H9 (cell line): Measurements from ENCODE around the gene GNMT. TPM values are rescaled to one million over a fixed set of nuclear protein-coding genes. Genes with fewer than 3 reads are reported as not detected.

Experiments
- DNase-seq: peaks from one replicate; pipeline ENCODE4 v3.0.0-alpha.2; 2017
- H2AFZ ChIP-seq: one replicate; pipeline ENCODE4 v1.6.1; 2013; ENCODE audit warnings: mild to moderate bottlenecking, low read length, control low read depth, moderate library complexity
- H2AK5ac ChIP-seq: 2 replicates; pipeline ENCODE4 v1.6.1; 2013; ENCODE audit warnings: low read length, control low read depth, mixed read lengths; ENCODE audit not compliant: insufficient read length
- H2BK120ac ChIP-seq: one replicate; pipeline ENCODE4 v1.6.1; 2013; ENCODE audit warnings: low read depth, mild to moderate bottlenecking, low read length, control low read depth, inconsistent platforms; ENCODE audit not compliant: poor library complexity, severe bottlenecking
- H2BK12ac ChIP-seq: 2 replicates; pipeline ENCODE4 v1.6.1; 2013; ENCODE audit warnings: low read length, control low read depth, mixed read lengths, low read depth; ENCODE audit not compliant: insufficient read length
- H2BK15ac ChIP-seq: 2 replicates; pipeline ENCODE4 v1.6.1; 2013; ENCODE audit warnings: low read depth, low read length, control low read depth
- H2BK20ac ChIP-seq: one replicate; pipeline ENCODE4 v1.6.1; 2013; ENCODE audit warnings: low read depth, mild to moderate bottlenecking, low read length, control low read depth, inconsistent platforms; ENCODE audit not compliant: poor library complexity, severe bottlenecking
- H2BK5ac ChIP-seq: 2 replicates; pipeline ENCODE4 v1.6.1; 2013; ENCODE audit warnings: low read length, control low read depth, mixed read lengths; ENCODE audit not compliant: insufficient read length
- H3K14ac ChIP-seq: 2 replicates; pipeline ENCODE4 v1.6.1; 2013; ENCODE audit warnings: low read length, control low read depth; ENCODE audit not compliant: insufficient read depth
- H3K18ac ChIP-seq: 2 replicates; pipeline ENCODE4 v1.6.1; 2013; ENCODE audit warnings: low read depth, mild to moderate bottlenecking, mixed read lengths, low read length, control low read depth; ENCODE audit not compliant: insufficient read length
- H3K23ac ChIP-seq: 2 replicates; pipeline ENCODE4 v1.6.1; 2013; ENCODE audit warnings: low read length, control low read depth, mixed read lengths, low read depth; ENCODE audit not compliant: insufficient read length
- H3K23me2 ChIP-seq: 2 replicates; pipeline ENCODE4 v1.6.1; 2013; ENCODE audit warnings: low read depth, mild to moderate bottlenecking, mixed read lengths, low read length, control low read depth; ENCODE audit not compliant: insufficient read length, poor library complexity, severe bottlenecking
- H3K27ac ChIP-seq: 2 replicates; pipeline ENCODE4 v1.5.1; 2013; ENCODE audit warnings: low read length, control low read depth, mixed read lengths, low read depth; ENCODE audit not compliant: insufficient read length
- H3K27me3 ChIP-seq: 2 replicates; pipeline ENCODE4 v1.6.1; 2013; ENCODE audit warnings: low read length, control low read depth, inconsistent platforms; ENCODE audit not compliant: insufficient read depth
- H3K4ac ChIP-seq: 2 replicates; pipeline ENCODE4 v1.6.1; 2013; ENCODE audit warnings: low read depth, mild to moderate bottlenecking, control low read depth, inconsistent platforms, low read length, moderate library complexity
- H3K4me1 ChIP-seq: 2 replicates; pipeline ENCODE4 v1.6.1; 2013; ENCODE audit warnings: low read length, control low read depth, inconsistent platforms; ENCODE audit not compliant: insufficient read depth
- H3K4me2 ChIP-seq: 2 replicates; pipeline ENCODE4 v1.6.1; 2013; ENCODE audit warnings: low read length, control low read depth, mixed read lengths; ENCODE audit not compliant: insufficient read length, insufficient read depth
- H3K56ac ChIP-seq: 2 replicates; pipeline ENCODE4 v1.6.1; 2013; ENCODE audit warnings: low read depth, mild to moderate bottlenecking, mixed read lengths, low read length, control low read depth; ENCODE audit not compliant: insufficient read length
- H3K79me1 ChIP-seq: 2 replicates; pipeline ENCODE4 v1.6.1; 2013; ENCODE audit warnings: low read depth, mild to moderate bottlenecking, moderate library complexity, low read length, control low read depth, inconsistent platforms; ENCODE audit not compliant: insufficient read depth, poor library complexity, severe bottlenecking
- H3K79me2 ChIP-seq: 2 replicates; pipeline ENCODE4 v1.6.1; 2013; ENCODE audit warnings: low read length, control low read depth, inconsistent platforms; ENCODE audit not compliant: insufficient read depth
- H3K9ac ChIP-seq: 2 replicates; pipeline ENCODE4 v1.6.1; 2013; ENCODE audit warnings: low read length, control low read depth, mixed read lengths; ENCODE audit not compliant: insufficient read length; ENCODE audit errors: extremely low read depth
- H3K9me3 ChIP-seq: one replicate; pipeline ENCODE4 v1.6.1; 2013; ENCODE audit warnings: low read depth, low read length, inconsistent platforms; ENCODE audit not compliant: control insufficient read depth
- H3T11ph ChIP-seq: one replicate; pipeline ENCODE4 v1.6.1; 2013; ENCODE audit warnings: mild to moderate bottlenecking, low read length, control low read depth, inconsistent platforms
- H4K20me1 ChIP-seq: one replicate; pipeline ENCODE4 v1.6.1; 2013; ENCODE audit not compliant: control insufficient read depth, insufficient read length, insufficient read depth
- H4K5ac ChIP-seq: 2 replicates; pipeline ENCODE4 v1.6.1; 2013; ENCODE audit warnings: low read depth, mild to moderate bottlenecking, mixed read lengths, low read length, control low read depth; ENCODE audit not compliant: insufficient read length
- H4K8ac ChIP-seq: replicated peaks from 2 replicates; pipeline ENCODE4 v1.6.1; 2013; ENCODE audit warnings: low read length, control low read depth, mixed read lengths, low read depth; ENCODE audit not compliant: insufficient read length
- H4K91ac ChIP-seq: 2 replicates; pipeline ENCODE4 v1.6.1; 2013; ENCODE audit warnings: low read depth, mild to moderate bottlenecking, moderate library complexity, mixed read lengths, low read length, control low read depth; ENCODE audit not compliant: insufficient read length
- H3K27ac Mint-ChIP-seq, 3 experiments: 2 replicates in 2 of 3; 3 replicates in 1 of 3; pipeline ENCODE4 v1.8.0; 2020 to 2021; ENCODE audit warnings: mixed read lengths in 3 of 3, mild to moderate bottlenecking in 1 of 3, moderate library complexity in 1 of 3
- H3K27me3 Mint-ChIP-seq: 2 replicates; pipeline ENCODE4 v1.8.0; 2021; ENCODE audit warnings: low read depth, mild to moderate bottlenecking, moderate library complexity, mixed read lengths
- H3K36me3 Mint-ChIP-seq, 3 experiments: 2 replicates in 2 of 3; 3 replicates in 1 of 3; pipeline ENCODE4 v1.8.0; 2020 to 2021; ENCODE audit warnings: low read depth in 3 of 3, mixed read lengths in 3 of 3; ENCODE audit not compliant: insufficient read depth in 1 of 3
- H3K4me1 Mint-ChIP-seq, 2 experiments: 2 replicates each; pipeline ENCODE4 v1.8.0; 2020; ENCODE audit warnings: mixed read lengths in 2 of 2
- H3K4me3 Mint-ChIP-seq, 2 experiments: 2 replicates in 1 of 2; 3 replicates in 1 of 2; pipeline ENCODE4 v1.8.0; 2020 to 2021; ENCODE audit warnings: mild to moderate bottlenecking in 2 of 2, mixed read lengths in 2 of 2, moderate library complexity in 1 of 2
- H3K9me3 Mint-ChIP-seq, 2 experiments: 2 replicates in 1 of 2; 3 replicates in 1 of 2; pipeline ENCODE4 v1.8.0; 2020; ENCODE audit warnings: mild to moderate bottlenecking in 2 of 2, mixed read lengths in 2 of 2, moderate library complexity in 1 of 2
- CTCF ChIP-seq: fragments of 200-600 bp; sonication (generic); conservative IDR thresholded peaks from 3 replicates; pipeline ENCODE4 v1.8.0; 2021; ENCODE audit warnings: antibody characterized with exemption, mild to moderate bottlenecking
- WGBS: extraction: QIAGEN DNeasy Blood & Tissue Kit; methylation state at CpG from one replicate; pipeline ENCODE4 v1.1.7; 2013; ENCODE audit warnings: missing lambda C conversion rate, low lambda C conversion rate, mixed read lengths; ENCODE audit not compliant: insufficient read length; ENCODE audit errors: extremely low coverage; 5-methylcytosine and 5-hydroxymethylcytosine counted together
- total RNA-seq: library from RNA; stranded (reverse); gene quantifications from 2 replicates; pipeline ENCODE4 v1.2.1, GENCODE V29; 2021

GNMT gene
- total RNA-seq, 1 experiment from 2014 or later = 1.1 TPM

- H3K79me1 ChIP-seq = no peaks in the 10 kb centered on the region
- Mint-ChIP-seq H3K36me3 (peaks cover 1 to 28% (median 16%) of the 10 kb centered on the region in 3 experiments; a peak in 6 of 7 replicates), H3K27ac (no peak overlapping the region), H3K4me3 (no peak overlapping the region), H3K27me3 (no peaks in the 10 kb centered on the region), H3K9me3 (no peaks in the 10 kb centered on the region), H3K4me1 (no peaks in the 10 kb centered on the region)
- no peak overlapping the region for H4K8ac ChIP-seq
- no peak overlapping the region for H2BK15ac ChIP-seq
- H3K56ac ChIP-seq = no peak overlapping the region
- no peak overlapping the region for H4K91ac ChIP-seq
- H4K20me1 ChIP-seq = no peaks in the 10 kb centered on the region
- H3K23me2 ChIP-seq = no peaks in the 10 kb centered on the region
- no peaks in the 10 kb centered on the region for H3K27me3 ChIP-seq
- no peak for DNase-seq
- no peaks in the 10 kb centered on the region for H3K4me1 ChIP-seq
- no peaks in the 10 kb centered on the region for H3K9me3 ChIP-seq
- no peak overlapping the region for H2AK5ac ChIP-seq
- H3K14ac ChIP-seq = no peak overlapping the region
- no CpG with 5 or more reads among the region's 4 CpGs for WGBS
- H2BK5ac ChIP-seq = no peak overlapping the region
- no peak for TF ChIP-seq CTCF
- no peak overlapping the region for H2BK12ac ChIP-seq
- no peak overlapping the region for H3K4me2 ChIP-seq
- H2BK20ac ChIP-seq = no peak overlapping the region
- H3K27ac ChIP-seq = no peak overlapping the region
- H3T11ph ChIP-seq = no peak overlapping the region
- H3K79me2 ChIP-seq = no peaks in the 10 kb centered on the region
- H2BK120ac ChIP-seq = no peak overlapping the region
- no peak overlapping the region for H3K4ac ChIP-seq
- H2AFZ ChIP-seq = no peak overlapping the region
- H3K23ac ChIP-seq = no peak overlapping the region
- no peak overlapping the region for H4K5ac ChIP-seq
- H3K9ac ChIP-seq = no peak overlapping the region
- H3K18ac ChIP-seq = no peak overlapping the region
Measured at GRCh38 chr6:42969934-42970333, 9.4 kb downstream of the GNMT start.
